IPS-18a (cell line): ENCODE results near the gene ZSWIM4.
A peak's percentile ranks its signal among the peaks of the same experiment; 100 is the strongest.

Experiments used
- H3K27ac ChIP-seq: one replicate; pipeline ENCODE4 v1.5.1; 2013; ENCODE audit warnings: low read length
- H3K27me3 ChIP-seq: one replicate; pipeline ENCODE4 v1.6.1; 2013; ENCODE audit warnings: mild to moderate bottlenecking, low read length; ENCODE audit not compliant: control insufficient read depth, insufficient read depth
- H3K36me3 ChIP-seq: one replicate; pipeline ENCODE4 v1.6.1; 2013; ENCODE audit warnings: low read depth, low read length; ENCODE audit not compliant: control insufficient read depth
- H3K4me1 ChIP-seq: one replicate; pipeline ENCODE4 v1.6.1; 2013; ENCODE audit warnings: low read depth, low read length; ENCODE audit not compliant: control insufficient read depth
- H3K4me3 ChIP-seq: one replicate; pipeline ENCODE4 v1.5.1; 2013; ENCODE audit warnings: low read length
- H3K9ac ChIP-seq: one replicate; pipeline ENCODE4 v1.6.1; 2013; ENCODE audit warnings: mild to moderate bottlenecking, low read length, moderate library complexity
- H3K9me3 ChIP-seq: one replicate; pipeline ENCODE4 v1.6.1; 2013; ENCODE audit warnings: low read depth, low read length; ENCODE audit not compliant: control insufficient read depth

The ZSWIM4 gene

GRCh38 chr19:13875824-13876223 lies 80.6 kb downstream of the ZSWIM4 start:
- Histone ChIP-seq H3K9ac (no peak overlapping the region), H3K36me3 (no peaks in the 10 kb centered on the region), H3K27me3 (peaks cover 73% of the 10 kb centered on the region), H3K9me3 (no peaks in the 10 kb centered on the region), H3K27ac (no peak overlapping the region), H3K4me3 (no peak overlapping the region), H3K4me1 (peaks cover 6% of the 10 kb centered on the region)

- Histone ChIP-seq H3K4me3 (no peak within 1 kb of the TSS), H3K4me1 (peaks cover 14% of the 10 kb centered on the region), H3K27me3 (peaks cover 63% of the 10 kb centered on the region), H3K27ac (no peak within 1 kb of the TSS), H3K9ac (no peak within 1 kb of the TSS), H3K36me3 (no peaks in the 10 kb centered on the region), H3K9me3 (no peaks in the 10 kb centered on the region)
These were observed 81.6 kb downstream of the ZSWIM4 start, which contains the start of gene NANOS3 for GRCh38 chr19:13876834-13877233. TSS of gene NANOS3 (plus strand) at chr19:13877134. CDS start at chr19:13877249, 115 bp downstream.

GRCh38 chr19:13877303-13877702 lies 82.1 kb downstream of the ZSWIM4 start:
- no peaks in the 10 kb centered on the region for H3K36me3 ChIP-seq

DNA sequence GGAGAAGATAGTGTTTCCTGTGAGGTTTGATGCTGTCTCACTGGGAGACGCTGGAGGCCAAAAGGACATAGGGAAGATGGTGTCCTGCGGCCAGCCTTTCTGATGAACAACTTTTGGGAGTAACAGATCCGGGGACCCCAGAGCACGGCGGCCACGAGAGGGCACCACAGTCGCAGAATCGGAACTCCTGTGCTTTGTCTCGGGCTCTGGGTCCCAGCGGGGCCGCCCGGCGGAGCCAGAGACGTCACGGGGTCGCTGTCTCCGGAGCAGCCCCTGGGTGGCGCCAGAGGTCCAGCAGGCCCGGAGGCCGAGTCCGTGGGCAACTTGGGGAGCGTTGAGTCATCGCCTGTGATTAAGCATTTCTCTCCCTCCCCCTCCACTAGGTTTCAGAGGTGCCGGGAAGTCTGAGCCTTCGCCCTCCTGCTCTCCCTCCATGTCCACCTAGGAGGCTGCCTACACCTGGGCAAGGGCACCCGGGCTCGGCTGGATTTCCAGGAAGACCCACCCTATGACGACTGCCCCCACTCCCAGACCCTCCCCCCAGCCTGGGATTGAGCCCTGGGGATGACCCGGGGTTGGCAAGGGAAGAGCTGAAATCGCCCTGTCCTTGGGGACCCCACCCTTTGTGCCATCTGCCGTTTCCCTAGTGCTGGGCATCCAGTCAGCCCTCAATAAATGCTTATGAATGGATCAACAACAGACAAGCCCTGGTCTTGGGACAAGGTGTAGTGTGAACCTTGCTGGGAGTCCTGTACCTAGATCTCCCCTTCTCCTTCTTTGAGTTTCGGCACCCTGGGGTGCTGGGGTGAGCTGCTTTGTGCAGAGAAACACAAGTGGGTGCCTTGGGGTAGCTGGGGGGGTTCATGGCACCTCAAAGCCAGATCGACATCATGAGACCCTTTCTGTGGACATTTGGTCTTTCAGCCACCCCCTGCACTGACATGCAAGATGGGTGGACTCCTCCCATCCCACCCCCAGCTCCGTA lies 85.1 kb downstream of the ZSWIM4 start:
- Histone ChIP-seq H3K4me1 (peaks cover 23% of the 10 kb centered on the region), H3K27ac (no peak overlapping the region), H3K9me3 (no peaks in the 10 kb centered on the region), H3K4me3 (peak overlapping the region; percentile 45), H3K9ac (peak overlapping the region; percentile 63), H3K27me3 (peaks cover 28% of the 10 kb centered on the region), H3K36me3 (no peaks in the 10 kb centered on the region)

More at GRCh38 chr19:13877303-13877702, 82.1 kb downstream of the ZSWIM4 start:
- Histone ChIP-seq H3K27me3 (peaks cover 58% of the 10 kb centered on the region), H3K4me1 (peaks cover 19% of the 10 kb centered on the region), H3K4me3 (no peak overlapping the region), H3K9ac (no peak overlapping the region), H3K27ac (no peak overlapping the region), H3K9me3 (no peaks in the 10 kb centered on the region)

DNA sequence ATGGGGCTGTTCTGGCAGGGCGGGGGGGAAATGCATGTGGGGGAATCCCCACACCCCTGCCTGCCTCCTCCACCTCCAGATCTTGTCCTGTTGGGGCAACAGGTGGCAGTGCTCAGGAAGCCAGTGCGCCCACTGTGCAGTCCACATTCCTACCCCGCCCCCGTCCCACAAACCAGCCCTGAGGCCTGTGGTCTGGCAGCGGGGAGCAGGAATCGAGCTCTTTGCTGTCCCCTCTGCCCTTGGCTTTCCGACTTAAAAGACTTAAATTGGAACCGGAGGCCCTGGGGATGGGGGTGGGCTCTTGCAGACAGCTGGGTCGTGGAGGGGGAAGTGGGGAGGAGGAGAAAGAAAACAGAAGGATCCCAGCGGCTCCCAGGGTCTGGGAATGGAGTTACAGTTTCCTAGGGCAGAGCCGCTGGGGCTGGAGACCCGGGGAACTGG lies 86.0 kb downstream of the ZSWIM4 start:
- Histone ChIP-seq H3K27me3 (peaks cover 19% of the 10 kb centered on the region), H3K4me3 (peak overlapping the region; percentile 45), H3K9ac (peak overlapping the region; percentile 11), H3K27ac (peak overlapping the region; percentile 42), H3K36me3 (no peaks in the 10 kb centered on the region), H3K9me3 (no peaks in the 10 kb centered on the region), H3K4me1 (peaks cover 23% of the 10 kb centered on the region)
